ENCODE measurements around the gene CELF6.

Gene CELF6

GRCh38 chr15:72271221-72271620, 48.7 kb downstream of the CELF6 start:
- no peak for DNase-seq

GRCh38 chr15:72269739-72270138, 50.2 kb downstream of the CELF6 start:
- DNase-seq: no peak

DNA sequence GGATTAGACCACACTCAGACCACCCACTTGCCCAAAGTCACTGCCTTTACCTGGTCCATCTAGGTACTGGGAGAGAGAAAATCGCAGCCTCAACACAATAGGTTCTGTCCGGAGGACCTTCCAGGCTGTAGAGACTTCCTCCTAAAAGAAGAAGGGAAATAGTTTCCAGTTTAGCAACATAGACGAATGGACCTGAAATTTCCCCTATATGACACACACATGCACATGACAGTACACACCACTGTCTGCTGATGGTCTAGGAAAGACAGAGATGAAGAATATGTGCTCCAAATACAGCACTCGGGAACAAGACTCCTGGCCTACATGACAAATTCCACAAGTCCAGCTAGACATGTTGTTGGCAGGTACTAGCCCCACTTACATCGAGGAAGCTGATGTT, 54.9 kb downstream of the CELF6 start:
- DNase-seq: no peak

DNA sequence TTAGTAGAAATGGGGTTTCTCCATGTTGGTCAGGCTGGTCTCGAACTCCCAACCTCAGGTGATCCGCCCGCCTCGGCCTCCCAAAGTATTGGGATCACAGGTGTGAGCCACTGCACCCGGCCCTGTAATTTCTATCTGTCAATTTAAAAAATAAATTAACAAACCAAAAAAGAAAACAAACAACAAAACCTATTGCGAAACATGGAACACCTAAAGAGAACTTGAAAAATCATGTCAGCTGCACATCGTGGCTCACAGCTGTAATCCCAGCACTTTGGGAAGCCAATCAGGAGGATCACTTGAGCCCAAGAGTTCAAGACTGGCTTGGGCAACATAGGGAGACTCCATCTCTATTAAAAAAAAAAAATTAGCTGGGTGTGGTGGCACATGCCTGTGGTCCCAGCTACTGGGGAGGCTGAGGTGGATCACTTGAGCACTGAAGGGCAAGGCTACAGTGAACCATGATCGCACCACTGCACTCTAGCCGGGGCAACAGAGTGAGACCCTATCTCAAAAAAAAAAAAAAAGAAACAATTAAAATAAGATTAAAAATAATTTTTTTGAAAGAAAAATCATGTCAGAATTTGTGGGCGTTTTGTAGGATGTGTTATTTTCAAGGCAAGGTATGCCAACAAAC, 67.2 kb downstream of the CELF6 start:
- DNase-seq: no peak

- DNase-seq: no peak
Observed at GRCh38 chr15:72249142-72249810, 70.7 kb downstream of the CELF6 start.

DNA sequence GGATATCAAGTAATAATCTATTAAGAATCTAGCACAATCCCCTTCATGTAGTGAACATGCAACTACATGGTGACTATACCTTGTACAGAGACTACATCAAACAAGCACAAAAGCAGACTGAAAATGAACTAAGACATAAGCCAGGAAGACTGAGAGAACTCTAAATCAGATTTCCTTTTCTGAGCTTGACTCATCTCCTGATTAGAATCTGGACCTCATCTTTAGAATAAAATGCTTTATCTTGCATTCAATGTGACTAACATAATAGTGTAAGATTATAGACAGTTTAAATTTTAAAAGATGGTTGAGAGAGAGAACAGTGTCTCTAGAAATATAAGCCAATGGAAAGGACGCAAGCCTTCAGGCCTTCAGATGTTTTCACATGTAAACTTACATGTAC, 71.4 kb downstream of the CELF6 start:
- no peak for DNase-seq

DNA sequence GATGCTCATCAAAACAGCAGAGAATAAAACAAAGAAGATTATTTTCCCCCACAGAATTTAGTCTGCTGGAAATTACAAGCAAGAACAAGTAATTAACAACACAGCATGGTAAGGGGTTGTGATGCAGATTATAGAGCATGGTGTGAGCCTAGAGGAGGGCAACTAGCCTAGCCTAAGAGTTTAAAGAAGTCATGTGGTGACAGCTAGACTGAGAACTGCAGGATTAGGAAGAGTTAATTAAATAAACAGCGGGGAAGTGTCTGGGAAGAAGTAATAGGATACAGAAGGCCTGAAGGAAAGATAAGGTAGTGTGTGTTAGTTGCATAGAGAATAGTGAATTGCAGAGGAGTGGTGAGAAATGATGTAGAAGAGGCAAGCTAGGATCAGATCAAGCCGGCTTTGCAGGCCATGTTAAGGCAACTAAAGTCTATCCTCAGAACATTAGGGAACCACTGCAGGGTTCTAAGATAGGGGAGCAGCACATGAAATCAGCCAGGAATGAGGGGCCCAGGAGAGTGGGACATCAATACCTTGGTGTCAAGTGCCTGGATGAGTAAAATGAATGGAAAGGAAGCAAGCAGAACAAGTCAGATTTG, 77.1 kb downstream of the CELF6 start:
- DNase-seq: no peak

DNA sequence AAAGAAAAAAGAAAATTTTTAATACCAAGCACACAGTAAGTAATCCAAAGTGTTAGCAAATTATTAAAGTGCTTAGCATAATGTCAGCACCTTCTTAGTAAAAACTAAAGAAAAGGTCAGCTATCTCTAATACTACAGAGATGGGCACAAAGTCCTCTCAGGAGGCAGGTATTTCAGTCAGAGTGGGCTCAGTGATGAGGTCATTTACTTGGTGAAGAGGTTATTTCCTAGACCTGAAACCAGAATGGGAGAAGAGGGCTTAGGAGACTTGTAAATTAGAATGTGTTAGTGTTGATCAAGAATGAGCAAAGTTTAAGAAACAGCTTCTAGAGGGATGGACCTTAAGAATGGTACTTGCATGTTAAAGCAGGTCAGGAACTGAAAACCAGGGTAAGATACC, 80.3 kb downstream of the CELF6 start:
- no peak for DNase-seq

GRCh38 chr15:72238586-72238985, 81.4 kb downstream of the CELF6 start:
- no peak for DNase-seq

GRCh38 chr15:72237853-72238224, 82.1 kb downstream of the CELF6 start:
- DNase-seq: no peak

DNA sequence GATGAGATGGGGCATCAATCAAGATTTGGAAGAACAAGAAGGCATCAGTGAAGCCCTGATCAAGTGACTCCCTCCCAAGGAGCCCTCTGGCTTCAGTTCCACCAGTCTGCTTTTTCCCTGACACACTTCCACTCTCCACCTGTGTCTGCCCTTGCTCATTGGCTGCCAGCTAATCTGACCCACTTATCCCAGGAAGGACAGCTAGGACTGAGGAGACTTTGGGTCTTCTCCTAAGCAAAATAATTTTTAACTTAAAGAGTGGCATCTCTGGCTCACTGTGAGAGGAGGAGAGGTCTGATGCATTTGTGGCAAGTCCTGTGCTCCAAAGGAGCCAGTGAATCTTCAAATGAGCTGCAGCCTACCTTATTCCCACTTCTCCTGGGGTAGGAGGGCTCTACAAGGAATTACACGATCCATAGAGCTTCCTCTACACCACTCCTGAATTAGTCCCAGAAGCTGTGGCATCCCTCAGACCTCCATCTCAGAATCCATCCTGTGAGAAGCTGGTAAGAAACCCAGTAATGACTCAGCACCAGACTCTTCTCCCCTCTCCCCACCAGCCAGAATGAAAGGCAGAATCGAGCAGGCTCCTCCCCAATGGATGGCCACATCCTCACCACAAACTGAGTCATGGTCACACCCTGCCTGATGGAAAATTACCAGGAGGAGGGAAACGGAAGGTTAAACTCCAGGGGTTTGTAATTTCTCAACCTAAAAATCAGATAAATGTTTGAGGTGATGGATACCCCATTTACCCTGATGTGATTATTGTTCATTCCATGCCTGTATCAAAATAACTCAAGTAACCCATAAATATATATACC, 82.7 kb downstream of the CELF6 start:
- DNase-seq: peak; percentile 54

DNA sequence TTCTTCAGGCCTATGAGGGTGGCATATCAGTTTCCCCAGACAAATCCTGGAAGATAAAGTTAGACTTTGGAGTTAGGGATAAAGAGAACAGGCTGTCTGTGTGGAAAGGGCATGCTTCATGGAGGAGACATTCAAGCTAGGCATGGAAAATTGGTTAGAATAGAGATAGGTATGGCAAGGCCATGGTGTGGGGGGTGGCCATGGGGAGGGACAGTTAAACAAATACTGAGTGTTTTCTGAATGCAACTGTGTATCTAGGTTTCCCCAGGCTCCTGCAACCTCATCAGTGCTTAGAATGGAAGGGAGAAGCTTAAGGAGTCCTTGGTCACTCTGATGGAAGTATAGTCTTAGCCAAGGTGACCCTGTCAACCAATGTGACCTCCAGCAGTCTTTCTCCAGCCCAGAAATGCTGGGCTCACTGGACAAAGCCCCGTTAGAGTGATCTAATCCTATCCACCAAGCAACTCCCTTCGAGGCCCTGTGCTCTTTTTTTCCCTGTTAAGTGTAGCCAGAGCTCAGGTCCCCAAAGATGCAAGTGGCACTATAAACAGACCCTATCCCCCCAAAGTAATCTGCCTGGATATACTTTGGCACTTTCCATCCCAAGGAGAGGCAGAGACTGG, 83.5 kb downstream of the CELF6 start:
- no peak for DNase-seq

DNA sequence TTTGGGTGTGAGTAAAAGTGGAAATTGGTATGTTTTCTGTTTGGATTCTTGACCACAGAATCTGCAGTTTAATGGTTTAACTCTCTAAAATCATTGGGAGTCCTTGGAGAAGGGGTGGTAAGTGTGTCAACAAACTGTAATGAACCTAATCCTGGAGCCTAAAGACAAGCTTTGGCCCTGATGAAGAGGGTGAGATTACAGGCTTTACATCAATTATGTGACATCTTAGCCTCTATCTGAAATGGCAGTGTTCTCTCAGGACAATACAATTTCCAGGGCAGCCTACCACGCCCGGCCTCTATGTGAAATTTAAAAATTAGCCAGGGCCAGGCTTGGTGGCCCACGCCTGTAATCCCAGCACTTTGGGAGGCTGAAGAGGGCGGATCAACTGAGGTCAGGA, 84.7 kb downstream of the CELF6 start:
- no peak for DNase-seq

All from activated effector memory CD4-positive, alpha-beta T cell treated with Interleukin-2 at 50 U/mL for 16 hours (primary cell).